PC-3 (cell line): Measurements from ENCODE around the gene MED12L.

ENCODE experiments used
- CTCF ChIP-seq: fragments of 300-600 bp; sonication (generic); conservative IDR thresholded peaks from 2 replicates; pipeline ENCODE4 v1.5.1; 2017; ENCODE audit warnings: antibody characterized with exemption, low read depth, mild to moderate bottlenecking, low read length
- EZH2 ChIP-seq: fragments of 300-600 bp; sonication (generic); IDR thresholded peaks from one replicate; pipeline ENCODE4 v1.6.1; 2017; ENCODE audit warnings: antibody characterized with exemption, mild to moderate bottlenecking, low read length; ENCODE audit not compliant: unreplicated experiment
- EZH2phosphoT487 ChIP-seq: fragments of 300-600 bp; sonication (generic); IDR thresholded peaks from 2 replicates; pipeline ENCODE4 v1.6.1; 2018; ENCODE audit warnings: mild to moderate bottlenecking, antibody characterized with exemption, low read length, borderline replicate concordance

GRCh38 chr3:151305775-151306151 is 220.3 kb downstream of the MED12L start:
- TF ChIP-seq CTCF (no peak), EZH2phosphoT487 (no peak), EZH2 (no peak)
